AG09319 (cell line): ENCODE results near the gene TMEM30B.
"Not testable (repeated sequence)": the region's sequence is repeated elsewhere in the genome, so short reads cannot be mapped to it uniquely, and the experiment has no call there.

ENCODE experiments used
- DNase-seq: peaks from one replicate; pipeline ENCODE4 v3.0.0-alpha.2; 2010; ENCODE audit warnings: low read depth; ENCODE audit errors: extremely low read depth
- TF ChIP-seq, protein P1 (sequence below): IDR thresholded peaks from 2 replicates; pipeline ENCODE4 v1.5.1; 2011; ENCODE audit warnings: low read depth, mild to moderate bottlenecking, inconsistent platforms, low read length, moderate library complexity

TMEM30B gene

DNA sequence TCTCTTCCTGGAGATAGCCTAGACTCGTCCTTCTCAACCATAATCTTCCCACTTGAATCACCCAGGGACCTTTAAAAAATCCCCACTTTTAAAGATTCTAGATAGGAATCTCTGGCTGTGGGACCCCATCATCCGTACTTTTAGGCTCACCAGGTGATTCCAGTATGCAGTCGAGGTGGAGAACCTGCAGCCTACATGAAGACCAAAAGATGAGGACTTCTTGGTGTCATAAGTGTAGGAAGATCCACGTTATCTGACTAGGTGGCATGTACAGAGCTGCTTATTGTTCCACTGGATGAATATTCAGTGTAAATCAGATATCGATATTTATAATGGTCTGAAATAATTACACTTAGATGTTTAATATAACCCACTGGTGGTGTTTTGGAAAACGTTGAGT lies 42.8 kb upstream of the TMEM30B start:
- TF ChIP-seq, protein P1, sequence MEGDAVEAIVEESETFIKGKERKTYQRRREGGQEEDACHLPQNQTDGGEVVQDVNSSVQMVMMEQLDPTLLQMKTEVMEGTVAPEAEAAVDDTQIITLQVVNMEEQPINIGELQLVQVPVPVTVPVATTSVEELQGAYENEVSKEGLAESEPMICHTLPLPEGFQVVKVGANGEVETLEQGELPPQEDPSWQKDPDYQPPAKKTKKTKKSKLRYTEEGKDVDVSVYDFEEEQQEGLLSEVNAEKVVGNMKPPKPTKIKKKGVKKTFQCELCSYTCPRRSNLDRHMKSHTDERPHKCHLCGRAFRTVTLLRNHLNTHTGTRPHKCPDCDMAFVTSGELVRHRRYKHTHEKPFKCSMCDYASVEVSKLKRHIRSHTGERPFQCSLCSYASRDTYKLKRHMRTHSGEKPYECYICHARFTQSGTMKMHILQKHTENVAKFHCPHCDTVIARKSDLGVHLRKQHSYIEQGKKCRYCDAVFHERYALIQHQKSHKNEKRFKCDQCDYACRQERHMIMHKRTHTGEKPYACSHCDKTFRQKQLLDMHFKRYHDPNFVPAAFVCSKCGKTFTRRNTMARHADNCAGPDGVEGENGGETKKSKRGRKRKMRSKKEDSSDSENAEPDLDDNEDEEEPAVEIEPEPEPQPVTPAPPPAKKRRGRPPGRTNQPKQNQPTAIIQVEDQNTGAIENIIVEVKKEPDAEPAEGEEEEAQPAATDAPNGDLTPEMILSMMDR = no peak
- no peak for DNase-seq

DNA sequence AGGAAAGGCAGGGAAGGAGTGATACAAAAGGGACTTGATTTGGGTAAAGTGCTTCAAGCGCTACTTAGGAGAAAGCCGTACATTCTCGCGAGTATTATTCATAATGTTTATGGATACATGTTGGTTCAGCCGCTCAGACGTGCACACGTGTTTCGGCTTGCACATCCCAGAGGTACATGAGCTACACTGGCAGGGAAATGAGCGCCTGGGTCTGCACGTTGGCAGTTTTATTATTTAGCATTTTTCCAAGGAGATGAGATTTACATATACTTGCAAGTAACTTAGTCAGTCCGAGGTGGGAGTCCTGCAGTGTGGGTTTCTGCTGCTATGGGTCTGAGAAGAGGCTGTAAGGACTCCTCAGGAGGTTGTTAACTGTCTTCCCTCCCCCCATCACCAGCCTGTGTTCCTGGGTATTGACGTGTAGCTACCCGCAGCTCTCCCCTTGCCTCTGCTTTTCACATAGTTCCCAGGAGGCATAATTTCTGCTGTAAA lies 41.7 kb upstream of the TMEM30B start:
- no peak for DNase-seq
- TF ChIP-seq, protein P1 = no peak

DNA sequence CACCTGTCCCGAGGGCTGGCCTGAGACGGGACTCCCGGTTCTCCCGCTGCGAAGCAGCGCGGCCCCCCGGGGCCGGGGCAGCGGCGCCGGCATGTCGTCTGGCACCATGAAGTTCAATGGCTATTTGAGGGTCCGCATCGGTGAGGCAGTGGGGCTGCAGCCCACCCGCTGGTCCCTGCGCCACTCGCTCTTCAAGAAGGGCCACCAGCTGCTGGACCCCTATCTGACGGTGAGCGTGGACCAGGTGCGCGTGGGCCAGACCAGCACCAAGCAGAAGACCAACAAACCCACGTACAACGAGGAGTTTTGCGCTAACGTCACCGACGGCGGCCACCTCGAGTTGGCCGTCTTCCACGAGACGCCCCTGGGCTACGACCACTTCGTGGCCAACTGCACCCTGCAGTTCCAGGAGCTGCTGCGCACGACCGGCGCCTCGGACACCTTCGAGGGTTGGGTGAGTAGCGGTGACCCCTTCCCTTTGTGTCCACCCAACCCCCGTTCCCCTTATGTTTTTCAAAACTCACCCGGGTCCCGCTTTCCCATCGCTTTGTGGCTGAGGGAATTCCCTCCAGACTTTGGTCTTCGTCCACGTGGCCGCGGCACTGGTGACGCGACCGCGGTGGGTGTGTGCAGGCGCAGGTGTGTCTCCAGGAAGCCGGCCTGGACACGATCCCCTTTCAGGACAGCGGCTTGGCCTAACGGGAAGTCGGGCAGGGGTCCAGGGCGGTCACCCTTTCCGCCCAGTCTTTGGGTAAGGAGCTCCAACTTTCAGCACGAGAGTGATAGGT lies 41.1 kb upstream of the TMEM30B start:
- TF ChIP-seq, protein P1 = no peak

DNA sequence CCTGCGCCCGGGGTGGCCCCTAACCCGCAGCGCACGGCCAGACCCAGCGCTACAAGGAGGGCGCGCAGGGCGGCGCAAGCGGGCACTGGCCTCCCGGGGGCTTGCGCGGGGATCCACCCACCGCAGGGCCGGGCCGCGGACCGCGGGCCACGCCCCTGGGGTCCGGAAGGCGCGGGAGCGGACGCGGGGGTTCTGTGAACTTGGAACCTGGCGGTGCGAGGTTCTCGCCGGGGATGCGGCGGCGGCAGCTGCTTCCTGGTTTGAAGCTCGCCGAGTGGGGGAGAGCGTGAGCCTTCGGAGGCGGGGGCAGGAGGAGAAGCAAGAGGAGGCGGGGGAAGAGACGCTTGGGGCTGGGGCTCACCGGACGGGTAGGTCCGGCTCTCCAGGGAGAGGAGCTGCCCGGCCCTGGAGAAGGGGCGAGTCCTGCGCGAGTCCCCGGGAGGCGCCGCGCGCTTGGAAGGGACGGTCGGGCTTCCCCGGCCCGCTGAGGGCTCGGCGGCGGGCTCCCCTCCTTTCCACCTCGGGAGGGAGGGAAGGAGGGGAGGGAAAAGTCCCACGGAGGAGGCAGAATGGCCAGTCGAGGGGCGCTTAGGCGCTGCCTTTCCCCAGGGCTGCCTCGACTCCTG lies 40.4 kb upstream of the TMEM30B start, which contains the start of gene PRKCH:
Gene PRKCH (plus strand): TSS at position 195 of the 626 bp plus-strand sequence. CDS start 523 bp downstream, outside the sequence.
- TF ChIP-seq, protein P1 = no peak
- no peak for DNase-seq

More for the DNA sequence above, 41.1 kb upstream of the TMEM30B start:
- no peak for DNase-seq

DNA sequence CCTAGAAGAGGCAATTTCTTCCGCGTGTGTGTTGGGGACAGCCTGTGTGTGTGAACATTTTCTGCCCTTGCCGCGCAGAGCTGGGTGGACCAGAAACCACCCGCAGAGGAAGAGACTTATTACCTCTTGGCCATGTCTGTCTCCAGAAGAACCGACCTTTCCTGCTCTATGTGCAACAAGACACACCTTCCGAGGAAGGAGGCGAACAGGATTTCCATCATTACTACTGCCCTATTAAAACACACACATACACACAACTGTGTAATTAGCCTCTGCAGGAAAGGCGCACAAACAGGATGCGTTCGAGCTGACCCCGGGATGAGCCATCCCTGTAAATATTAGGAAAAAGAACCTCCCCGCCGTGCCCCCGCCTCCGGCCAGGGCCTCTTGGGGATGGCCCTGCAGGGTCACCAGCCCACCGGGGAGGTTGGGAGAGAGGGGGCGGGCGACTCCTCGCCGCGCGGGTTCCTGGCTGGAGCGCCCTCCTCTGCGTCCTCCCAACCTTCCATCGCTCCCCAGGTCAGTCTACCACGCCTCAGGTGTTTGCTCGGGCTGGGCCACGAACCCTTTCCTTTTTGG lies 39.8 kb upstream of the TMEM30B start:
- no peak for DNase-seq
- TF ChIP-seq, protein P1 = no peak

DNA sequence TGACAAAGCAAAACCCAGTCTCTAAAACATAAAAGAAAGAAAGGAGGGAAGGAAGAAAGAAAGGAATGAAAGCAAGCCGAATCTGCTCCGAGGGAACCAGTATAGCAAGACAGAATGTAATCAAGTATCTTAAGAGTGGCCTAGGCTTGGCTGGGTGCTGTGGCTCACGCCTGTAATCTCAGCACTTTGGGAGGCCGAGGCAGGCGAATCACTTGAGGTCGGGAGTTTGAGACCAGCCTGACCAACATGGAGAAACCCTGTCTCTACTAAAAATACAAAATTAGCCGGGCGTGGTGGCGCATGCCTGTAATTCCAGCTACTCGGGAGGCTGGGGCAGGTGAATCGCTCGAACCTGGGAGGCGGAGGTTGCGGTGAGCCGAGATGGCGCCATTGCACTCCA lies 39.0 kb upstream of the TMEM30B start:
- not testable (repeated sequence) for DNase-seq

DNA sequence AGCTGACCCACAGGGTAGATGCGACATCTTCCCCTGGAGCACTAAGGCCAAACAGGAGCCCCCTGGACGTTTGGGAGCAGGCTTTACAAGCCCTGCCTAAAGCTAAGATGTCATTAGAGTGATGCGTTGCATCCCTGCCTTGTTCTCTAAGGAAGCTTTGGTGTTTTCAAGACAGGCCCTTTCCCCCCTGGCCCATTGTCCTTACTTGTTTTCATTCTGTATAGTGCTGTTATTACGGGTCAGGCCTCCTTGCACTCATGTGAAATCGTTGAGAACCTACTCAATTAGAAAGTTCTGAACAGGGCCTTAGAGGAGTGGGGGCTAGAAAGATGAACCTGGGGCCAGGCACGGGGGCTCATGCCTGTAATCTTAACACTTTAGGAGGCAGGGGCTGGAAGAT lies 38.6 kb upstream of the TMEM30B start:
- no peak for DNase-seq
- TF ChIP-seq, protein P1 = no peak
